Measurements from ENCODE around the gene BPNT1. TPM values are rescaled to one million over a fixed set of nuclear protein-coding genes. Genes with fewer than 3 reads are reported as not detected.

The BPNT1 gene
- total RNA-seq, 2 donors from 2014 or later, result 19.1 to 21.9 TPM

DNA sequence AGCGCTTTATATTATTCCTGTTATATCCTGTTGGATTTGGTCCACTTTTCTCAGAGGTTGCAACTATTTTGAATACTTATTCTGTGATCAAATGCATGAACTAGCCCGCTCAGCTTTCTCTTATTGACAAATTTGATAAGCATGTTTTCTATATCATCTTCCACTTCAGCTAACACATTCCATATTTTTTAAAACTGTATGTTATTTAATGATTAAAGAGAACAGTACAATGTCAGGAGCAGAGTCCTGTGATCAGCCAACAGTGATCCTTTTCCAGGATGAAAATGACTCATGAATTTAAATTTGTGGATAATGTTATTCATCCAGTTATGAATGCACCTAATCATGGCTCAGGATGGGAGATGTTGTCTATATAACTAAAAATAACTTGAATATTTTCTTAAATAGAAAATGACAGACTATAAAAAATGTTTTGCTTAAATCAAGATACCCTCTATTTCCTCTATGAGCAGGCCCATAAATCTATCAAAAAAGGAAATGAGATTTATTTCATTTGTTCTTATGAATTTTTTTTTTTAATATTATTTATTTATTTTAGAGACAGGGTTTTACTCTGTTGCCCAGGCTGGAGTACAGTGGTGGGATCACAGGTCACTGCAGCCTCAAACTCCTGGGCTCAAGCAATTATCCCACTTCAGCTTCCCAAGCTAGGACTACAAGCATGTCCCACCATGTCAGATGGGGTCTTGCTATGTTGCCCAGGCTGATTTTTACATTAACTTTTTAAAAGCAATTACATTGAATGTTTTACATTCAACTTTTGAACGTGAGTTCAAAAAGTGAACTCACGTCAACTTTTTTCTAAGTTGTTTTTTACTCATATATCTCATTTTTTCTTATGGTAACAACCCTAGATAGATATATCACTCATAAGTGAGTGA lies 12.5 kb downstream of the BPNT1 start:
- Histone ChIP-seq H3K9me3 (no peaks in the 10 kb centered on the region), H3K4me3 (no peak overlapping the region), H3K27ac (no peak overlapping the region), H3K4me1 (ENCODE audit: control insufficient read depth in 1 of 2, low read depth in 2 of 2) (no peaks in the 10 kb centered on the region), H3K36me3 (peaks cover 9% of the 10 kb centered on the region), H3K27me3 (replicated peaks; ENCODE audit: insufficient read depth) (no peaks in the 10 kb centered on the region)
- no peak for TF ChIP-seq CTCF (IDR thresholded peaks at IDR 0.05)
- no peak for DNase-seq (ENCODE audit: low spot score)
- no peak for ATAC-seq (ENCODE audit: insufficient number of reproducible peaks, low FRiP score, low read depth)

DNA sequence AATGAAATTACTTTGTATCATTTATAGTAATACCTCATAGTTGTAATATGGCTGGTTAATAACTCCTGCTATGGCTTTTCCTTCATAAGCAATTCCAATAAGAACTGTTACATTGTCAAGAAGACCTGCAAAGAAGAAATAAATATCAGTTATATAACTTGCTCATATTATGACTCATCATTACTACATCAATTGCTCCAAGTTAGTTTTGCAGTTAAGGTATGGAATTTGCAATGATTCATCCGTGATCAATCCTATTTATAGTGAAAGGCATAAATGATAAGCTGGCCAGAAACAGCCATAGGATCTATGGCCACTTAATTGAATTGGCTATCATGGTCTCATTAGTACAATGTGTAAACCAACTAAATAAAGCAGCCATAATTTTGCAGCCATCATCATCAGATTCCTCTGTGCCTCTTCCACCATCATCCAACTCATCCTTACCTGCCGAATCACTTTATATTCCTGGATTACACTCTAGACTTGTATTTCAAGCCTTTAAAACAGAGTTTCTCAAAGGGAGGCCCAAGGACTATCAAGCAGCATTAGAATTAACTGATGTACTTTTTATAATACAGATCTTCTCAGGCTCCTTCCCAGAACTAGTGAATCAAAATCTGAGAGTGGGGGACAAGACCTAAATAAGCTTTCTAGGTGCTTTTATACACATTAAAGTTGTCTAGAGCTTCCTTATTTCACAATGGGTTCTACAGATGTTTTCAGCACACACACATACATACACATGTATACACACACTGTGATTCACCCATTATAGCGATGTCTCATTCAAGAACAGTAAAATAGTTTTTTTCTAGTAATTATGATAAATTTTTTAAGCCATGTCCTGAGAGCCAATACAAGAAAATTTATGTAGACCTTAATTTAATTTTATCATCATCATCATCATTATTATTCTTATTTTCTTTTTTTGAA lies 22.1 kb downstream of the BPNT1 start:
- DNase-seq (ENCODE audit: low spot score), result no peak
- no peaks in the 10 kb centered on the region for H3K9me3 ChIP-seq
- no peak overlapping the region for H3K27ac ChIP-seq
- ATAC-seq (ENCODE audit: insufficient number of reproducible peaks, low FRiP score, low read depth), result no peak
- H3K36me3 ChIP-seq, result peaks cover 20% of the 10 kb centered on the region
- no peaks in the 10 kb centered on the region for H3K27me3 ChIP-seq (replicated peaks; ENCODE audit: insufficient read depth)
- H3K4me1 ChIP-seq (ENCODE audit: control insufficient read depth in 1 of 2, low read depth in 2 of 2), result no peaks in the 10 kb centered on the region
- no peak for TF ChIP-seq CTCF (IDR thresholded peaks at IDR 0.05)
- no peak overlapping the region for H3K4me3 ChIP-seq

GRCh38 chr1:220062629-220063028 lies 27.0 kb downstream of the BPNT1 start:
- ATAC-seq (ENCODE audit: insufficient number of reproducible peaks, low FRiP score, low read depth), result no peak
- no peak for TF ChIP-seq CTCF (IDR thresholded peaks at IDR 0.05)
- Histone ChIP-seq H3K4me1 (ENCODE audit: control insufficient read depth in 1 of 2, low read depth in 2 of 2) (no peaks in the 10 kb centered on the region), H3K9me3 (no peaks in the 10 kb centered on the region), H3K4me3 (no peak overlapping the region), H3K36me3 (peaks cover 23% of the 10 kb centered on the region), H3K27me3 (replicated peaks; ENCODE audit: insufficient read depth) (no peaks in the 10 kb centered on the region), H3K27ac (no peak overlapping the region)
- DNase-seq (ENCODE audit: low spot score), result no peak

GRCh38 chr1:220060876-220061275 lies 28.7 kb downstream of the BPNT1 start:
- DNase-seq (ENCODE audit: low spot score), result no peak
- H3K27me3 ChIP-seq (replicated peaks; ENCODE audit: insufficient read depth), result no peaks in the 10 kb centered on the region
- H3K9me3 ChIP-seq, result no peaks in the 10 kb centered on the region
- no peak overlapping the region for H3K27ac ChIP-seq
- no peak for ATAC-seq (ENCODE audit: insufficient number of reproducible peaks, low FRiP score, low read depth)
- H3K36me3 ChIP-seq, result peaks cover 21% of the 10 kb centered on the region
- H3K4me1 ChIP-seq (ENCODE audit: control insufficient read depth in 1 of 2, low read depth in 2 of 2), result no peaks in the 10 kb centered on the region
- no peak for TF ChIP-seq CTCF (IDR thresholded peaks at IDR 0.05)
- no peak overlapping the region for H3K4me3 ChIP-seq

GRCh38 chr1:220056374-220056773 lies 33.2 kb downstream of the BPNT1 start:
- Histone ChIP-seq H3K36me3 (peaks cover 7% of the 10 kb centered on the region), H3K27me3 (replicated peaks; ENCODE audit: insufficient read depth) (no peaks in the 10 kb centered on the region), H3K4me1 (ENCODE audit: control insufficient read depth in 1 of 2, low read depth in 2 of 2) (no peaks in the 10 kb centered on the region), H3K4me3 (no peak overlapping the region), H3K9me3 (no peaks in the 10 kb centered on the region), H3K27ac (no peak overlapping the region)
- ATAC-seq (ENCODE audit: insufficient number of reproducible peaks, low FRiP score, low read depth) (no peak), DNase-seq (ENCODE audit: low spot score) (no peak)
- no peak for TF ChIP-seq CTCF (IDR thresholded peaks at IDR 0.05)

Measured in thoracic aorta (tissue), 2 donors.